AG09309 (cell line): ENCODE results near the gene KCNK18.

Source experiments
- DNase-seq: peaks from one replicate; pipeline ENCODE4 v3.0.0-alpha.2; 2010; ENCODE audit warnings: low read depth
- H3K4me3 ChIP-seq: 2 replicates; pipeline ENCODE4 v1.5.1; 2011; ENCODE audit warnings: mild to moderate bottlenecking, low read depth, low read length, moderate library complexity; ENCODE audit not compliant: control insufficient read depth
- TF ChIP-seq, protein P1 (sequence below): IDR thresholded peaks from 2 replicates; pipeline ENCODE4 v1.5.1; 2011; ENCODE audit warnings: mild to moderate bottlenecking, low read depth, low read length, inconsistent platforms; ENCODE audit not compliant: insufficient read depth, control insufficient read depth; ENCODE audit errors: missing control alignments

Gene KCNK18

DNA sequence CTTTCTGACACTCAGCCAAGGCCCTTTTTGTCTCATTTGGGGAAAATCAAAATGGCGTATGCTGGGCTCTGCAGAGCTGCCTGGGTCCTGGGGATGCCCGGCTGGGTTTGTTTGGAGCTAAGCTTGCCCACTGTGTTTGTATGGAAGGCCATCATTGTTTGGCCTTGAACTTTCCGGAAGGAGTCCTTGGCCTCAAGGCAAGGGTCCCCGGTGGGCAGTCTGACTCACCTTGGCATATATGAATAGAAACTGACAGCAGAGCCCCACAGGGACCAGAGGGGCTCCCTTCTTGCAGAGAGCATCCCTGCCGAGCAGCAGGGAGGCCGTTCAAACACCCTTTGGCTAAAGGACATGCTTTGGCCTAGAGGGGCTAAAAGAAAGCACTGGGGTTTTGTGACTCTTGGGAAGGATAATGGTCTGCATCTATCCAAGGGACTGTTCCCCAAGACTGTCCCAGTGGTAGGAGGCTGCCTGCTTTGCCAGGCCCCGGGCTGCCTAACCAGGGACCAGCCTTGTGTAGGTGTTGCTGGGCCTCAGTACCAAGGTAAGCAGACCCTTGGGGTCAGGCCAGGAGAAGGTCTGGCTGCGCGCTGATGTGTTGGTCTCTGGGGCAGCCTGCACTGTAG is 58.7 kb downstream of the KCNK18 start:
- no peak overlapping the region for H3K4me3 ChIP-seq
- TF ChIP-seq, protein P1, sequence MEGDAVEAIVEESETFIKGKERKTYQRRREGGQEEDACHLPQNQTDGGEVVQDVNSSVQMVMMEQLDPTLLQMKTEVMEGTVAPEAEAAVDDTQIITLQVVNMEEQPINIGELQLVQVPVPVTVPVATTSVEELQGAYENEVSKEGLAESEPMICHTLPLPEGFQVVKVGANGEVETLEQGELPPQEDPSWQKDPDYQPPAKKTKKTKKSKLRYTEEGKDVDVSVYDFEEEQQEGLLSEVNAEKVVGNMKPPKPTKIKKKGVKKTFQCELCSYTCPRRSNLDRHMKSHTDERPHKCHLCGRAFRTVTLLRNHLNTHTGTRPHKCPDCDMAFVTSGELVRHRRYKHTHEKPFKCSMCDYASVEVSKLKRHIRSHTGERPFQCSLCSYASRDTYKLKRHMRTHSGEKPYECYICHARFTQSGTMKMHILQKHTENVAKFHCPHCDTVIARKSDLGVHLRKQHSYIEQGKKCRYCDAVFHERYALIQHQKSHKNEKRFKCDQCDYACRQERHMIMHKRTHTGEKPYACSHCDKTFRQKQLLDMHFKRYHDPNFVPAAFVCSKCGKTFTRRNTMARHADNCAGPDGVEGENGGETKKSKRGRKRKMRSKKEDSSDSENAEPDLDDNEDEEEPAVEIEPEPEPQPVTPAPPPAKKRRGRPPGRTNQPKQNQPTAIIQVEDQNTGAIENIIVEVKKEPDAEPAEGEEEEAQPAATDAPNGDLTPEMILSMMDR, result no peak
- DNase-seq, result no peak

DNA sequence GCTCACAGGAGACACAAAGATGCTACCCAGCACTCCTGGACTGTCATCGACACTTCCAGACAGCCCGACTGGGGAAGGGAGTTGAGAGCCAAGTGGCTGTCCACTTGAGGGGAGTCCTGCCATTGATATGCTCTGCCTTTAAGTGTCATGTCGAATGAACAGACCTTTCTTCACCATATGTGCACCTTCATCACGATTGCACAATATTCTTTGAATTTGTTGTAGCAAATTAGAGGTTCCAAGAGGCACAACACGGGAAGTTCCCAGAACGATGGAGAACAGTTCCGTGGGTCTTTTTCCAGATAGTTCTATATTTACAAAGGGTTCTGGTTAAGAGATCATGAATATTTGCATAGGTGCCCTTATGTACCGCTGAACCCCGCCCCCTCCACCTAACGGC is 59.6 kb downstream of the KCNK18 start:
- no peak for DNase-seq
- H3K4me3 ChIP-seq, result no peak overlapping the region
- TF ChIP-seq, protein P1, result no peak

DNA sequence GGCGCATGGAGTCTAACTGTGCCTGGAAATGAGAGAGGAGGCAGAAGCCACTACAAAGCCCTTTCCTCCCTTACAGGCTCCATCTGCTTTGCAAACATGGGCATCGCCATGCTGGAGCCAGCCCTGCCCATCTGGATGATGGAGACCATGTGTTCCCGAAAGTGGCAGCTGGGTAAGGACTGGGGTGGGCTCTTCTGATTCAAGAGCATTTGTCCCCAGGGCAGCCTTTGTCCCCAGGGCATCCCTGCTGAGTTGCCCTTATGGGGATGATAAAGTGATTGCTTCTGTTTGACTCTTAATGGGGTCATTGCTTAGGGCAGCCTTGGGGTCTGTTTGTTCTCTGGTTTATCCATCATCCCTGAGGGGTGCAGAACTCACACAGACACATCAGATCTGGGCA is 60.4 kb downstream of the KCNK18 start:
- no peak for DNase-seq
- TF ChIP-seq, protein P1, result no peak
- H3K4me3 ChIP-seq, result no peak overlapping the region

DNA sequence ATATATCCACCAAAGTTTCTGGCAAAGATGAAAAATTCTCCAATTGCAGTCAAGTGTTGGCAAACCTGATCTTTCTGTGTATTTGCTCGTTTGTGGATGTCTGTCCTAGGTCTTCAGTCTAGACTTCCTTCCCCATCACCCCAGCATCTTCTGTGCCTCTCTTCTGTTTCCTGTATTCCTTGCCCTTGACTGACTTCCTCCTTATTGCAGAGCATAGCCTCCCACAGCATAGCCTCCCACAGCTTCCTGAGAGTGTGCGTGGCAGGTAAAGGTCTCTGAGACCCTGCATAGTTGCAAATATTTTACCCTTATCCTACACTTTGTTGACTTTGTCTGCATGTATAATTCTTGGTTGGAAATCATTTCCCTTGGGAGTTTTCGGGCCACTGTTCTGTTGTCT is 62.0 kb downstream of the KCNK18 start:
- H3K4me3 ChIP-seq, result no peak overlapping the region
- no peak for DNase-seq
- TF ChIP-seq, protein P1, result no peak
